Epithelial cell of prostate (primary cell): ENCODE data around the gene ADH1B.
"Not testable (repeated sequence)": the region's sequence is repeated elsewhere in the genome, so short reads cannot be mapped to it uniquely, and the experiment has no call there.

Experiments used
- DNase-seq: peaks from one replicate; pipeline ENCODE4 v3.0.0-alpha.2; 2011; ENCODE audit warnings: low read depth, low spot score
- H3K27ac ChIP-seq: fragments of 450-650 bp; 2 replicates; pipeline ENCODE4 v1.5.1; 2017; ENCODE audit warnings: mild to moderate bottlenecking

Gene ADH1B

DNA sequence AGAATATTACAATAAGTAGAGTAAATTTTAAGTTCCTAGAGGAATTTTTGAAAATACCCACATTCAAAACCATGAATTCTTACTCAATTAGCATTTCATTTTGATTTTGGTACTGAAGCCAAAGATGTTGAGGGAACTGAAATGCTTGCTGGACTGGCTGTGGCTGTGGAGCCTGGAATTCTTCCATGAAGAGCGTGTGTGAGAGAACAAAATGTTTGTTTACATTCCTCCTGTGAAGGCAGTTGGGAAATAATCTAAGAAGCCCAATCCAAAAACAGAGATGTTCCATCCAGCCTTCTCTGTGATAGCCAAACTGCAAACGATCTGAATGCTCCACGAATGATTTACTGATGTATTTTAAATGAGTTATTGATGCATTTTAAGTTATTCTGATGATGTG, 3.8 kb upstream of the ADH1B start:
- no peak for DNase-seq
- H3K27ac ChIP-seq = no peak overlapping the region

DNA sequence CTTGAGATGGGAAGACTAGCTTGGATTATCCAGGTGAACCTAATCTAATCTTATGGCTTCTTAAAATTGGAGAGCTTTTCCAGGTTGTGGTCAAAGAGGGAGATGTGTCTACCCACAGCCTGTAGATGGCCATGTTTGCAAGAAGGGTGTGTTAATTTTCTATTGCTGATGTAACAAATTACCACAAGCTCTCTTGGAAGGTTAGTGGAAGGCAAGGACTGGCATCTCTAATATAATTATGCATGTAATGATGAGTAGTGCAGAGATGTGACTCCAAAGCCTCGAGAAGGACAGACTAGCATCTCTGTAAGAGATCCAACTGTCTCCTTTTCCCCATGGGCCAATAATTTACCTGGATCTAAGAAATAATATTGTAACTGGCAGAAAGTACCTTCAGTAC, 3.2 kb upstream of the ADH1B start:
- no peak overlapping the region for H3K27ac ChIP-seq
- DNase-seq = no peak

DNA sequence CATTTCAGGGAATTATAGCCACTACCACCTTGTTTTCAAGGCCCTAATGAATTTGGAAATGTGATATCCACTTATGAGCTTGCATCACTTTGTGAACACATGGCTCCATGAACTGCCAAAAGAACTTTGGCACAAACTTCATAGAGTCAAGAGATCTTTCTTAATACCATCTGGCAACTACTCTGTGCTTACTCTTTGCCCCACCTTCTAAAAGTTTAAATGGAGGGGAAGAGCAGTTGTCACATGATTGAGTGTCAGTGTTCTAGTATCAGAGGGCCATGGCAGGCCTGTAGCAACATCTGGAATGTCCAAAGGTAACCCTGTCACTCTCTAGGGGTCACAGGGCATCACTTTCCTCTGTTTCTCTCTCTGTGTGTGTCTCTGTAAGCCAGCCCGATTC, 2.6 kb upstream of the ADH1B start:
- no peak overlapping the region for H3K27ac ChIP-seq
- DNase-seq = no peak

DNA sequence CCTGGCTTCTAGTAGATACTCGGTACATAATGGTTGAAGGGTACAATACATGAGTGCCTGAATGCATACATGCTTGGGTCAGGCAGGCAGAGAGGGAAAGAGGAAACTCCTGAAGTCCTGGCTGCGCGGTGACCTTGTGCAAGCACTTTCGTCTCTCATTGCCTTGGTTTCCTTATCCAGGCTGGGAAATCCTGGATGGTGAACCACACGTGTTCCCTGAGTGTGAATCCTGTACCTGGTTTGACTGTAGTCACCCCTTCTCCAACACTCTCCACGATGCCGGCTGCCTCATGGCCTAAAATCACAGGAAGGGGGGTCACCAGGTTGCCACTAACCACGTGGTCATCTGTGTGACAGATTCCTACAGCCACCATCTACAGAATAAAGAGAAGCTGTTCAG, 3.4 kb downstream of the ADH1B start:
- not testable (repeated sequence) for DNase-seq, H3K27ac ChIP-seq

DNA sequence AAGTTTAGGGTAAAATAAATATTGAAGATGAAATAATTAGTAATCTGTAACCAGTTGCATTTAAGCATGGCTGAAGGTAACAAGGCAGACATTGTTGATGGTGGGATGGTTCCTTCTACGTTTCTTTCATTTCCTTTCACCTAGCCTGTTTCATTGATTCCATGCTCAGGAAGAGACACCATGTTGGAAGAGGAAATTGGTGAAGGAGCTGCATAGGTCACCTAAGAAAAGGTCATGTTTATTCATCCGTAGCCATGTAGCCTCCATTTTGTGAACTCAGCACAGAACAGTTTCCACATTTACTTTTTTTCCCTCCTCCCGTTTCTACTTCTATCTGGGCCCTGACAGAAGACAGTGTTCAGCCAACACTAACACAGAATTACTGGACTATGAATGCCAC, 3.8 kb downstream of the ADH1B start:
- no peak for DNase-seq
- no peak overlapping the region for H3K27ac ChIP-seq

DNA sequence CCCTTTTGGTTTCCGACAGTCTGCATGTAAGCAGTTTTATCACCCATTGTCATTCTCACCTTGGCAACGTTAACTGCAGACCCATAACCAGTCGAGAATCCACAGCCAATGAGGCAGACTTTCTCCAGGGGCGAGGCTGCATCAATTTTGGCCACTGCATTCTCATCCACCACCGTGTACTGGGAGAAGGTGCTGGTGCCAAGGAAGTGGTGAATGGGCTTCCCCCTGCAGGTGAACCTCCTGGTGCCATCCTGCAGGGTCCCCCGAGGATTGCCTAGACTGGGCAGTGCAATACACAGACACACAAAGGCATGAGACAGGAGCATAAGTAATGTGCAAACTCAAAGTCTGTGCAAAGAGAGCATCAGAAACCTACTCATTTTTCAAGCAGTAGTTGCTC, 5.4 kb downstream of the ADH1B start:
- no peak for DNase-seq
- no peak overlapping the region for H3K27ac ChIP-seq

DNA sequence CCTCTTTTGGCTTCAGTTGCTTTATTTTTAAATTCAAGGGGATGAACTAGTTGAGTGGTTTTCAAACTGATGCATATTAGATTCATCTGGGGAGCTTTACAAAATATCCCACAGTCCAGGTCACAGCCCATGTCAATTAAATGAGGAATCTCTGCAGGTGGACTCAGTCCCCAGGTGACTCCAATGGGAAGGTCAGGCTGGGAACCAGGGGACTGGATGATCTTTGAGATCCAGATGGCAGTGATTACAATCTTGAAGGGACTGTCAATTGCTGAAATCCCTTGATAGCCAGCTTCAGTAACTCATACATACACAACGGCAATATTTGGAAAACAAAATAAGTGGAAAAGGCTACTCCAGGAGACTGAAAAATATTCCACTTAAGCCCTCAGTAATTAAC, 7.0 kb downstream of the ADH1B start:
- H3K27ac ChIP-seq = no peak overlapping the region
- no peak for DNase-seq

DNA sequence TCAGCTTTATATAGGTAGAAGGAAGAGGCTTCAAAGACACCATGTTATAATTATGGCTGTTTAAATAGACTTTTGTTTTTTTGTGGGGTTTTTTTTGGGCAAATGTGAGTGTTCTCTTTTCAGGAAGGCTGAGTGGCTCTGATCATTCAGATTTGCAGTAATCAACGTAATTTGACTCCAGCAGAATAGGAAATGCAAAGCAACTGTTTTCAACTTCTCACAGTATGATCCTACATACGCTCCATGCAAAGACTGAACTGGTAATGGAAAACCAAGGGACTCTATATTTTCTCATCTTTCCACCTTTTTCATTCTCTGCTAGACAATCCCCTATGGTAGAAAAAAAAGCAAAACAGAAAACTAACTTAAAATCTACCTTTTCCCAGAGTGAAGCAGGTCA, 10.8 kb downstream of the ADH1B start:
- no peak overlapping the region for H3K27ac ChIP-seq
- DNase-seq = no peak

DNA sequence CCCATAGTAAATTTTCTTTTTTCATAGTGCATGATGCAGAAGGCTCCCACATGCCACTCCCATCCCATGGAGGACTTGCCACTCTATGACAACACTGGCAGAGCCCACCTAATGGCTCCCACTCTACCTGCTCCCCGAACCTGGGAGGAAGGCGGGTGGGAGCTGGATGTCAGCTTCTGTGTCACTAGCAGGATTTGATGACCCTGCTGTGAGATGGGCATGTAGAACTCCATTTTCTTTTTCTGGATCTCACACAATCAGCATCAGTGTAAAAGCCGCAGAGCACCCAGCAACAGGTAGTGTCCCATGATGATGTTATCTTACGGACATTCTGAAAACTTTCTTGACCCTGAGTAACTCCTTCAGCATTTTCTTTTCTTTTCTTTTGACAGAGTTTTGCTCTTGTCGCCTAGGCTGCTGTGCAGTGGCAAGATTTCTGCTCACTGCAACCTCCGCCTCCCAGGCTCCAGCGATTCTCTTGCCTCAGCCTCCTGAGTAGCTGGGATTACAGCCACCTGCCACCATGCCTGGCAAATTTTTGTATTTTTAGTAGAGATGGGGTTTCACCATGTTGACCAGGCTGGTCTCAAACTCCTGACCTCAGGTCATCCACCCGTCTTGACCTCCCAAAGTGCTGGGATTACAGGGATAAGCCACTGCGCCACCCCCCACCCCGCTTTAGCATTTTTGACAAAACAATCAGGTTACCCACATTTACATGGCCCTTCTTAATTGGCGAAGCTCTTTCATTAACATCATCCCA, 15.4 kb downstream of the ADH1B start:
- DNase-seq = no peak
- H3K27ac ChIP-seq = no peak overlapping the region

DNA sequence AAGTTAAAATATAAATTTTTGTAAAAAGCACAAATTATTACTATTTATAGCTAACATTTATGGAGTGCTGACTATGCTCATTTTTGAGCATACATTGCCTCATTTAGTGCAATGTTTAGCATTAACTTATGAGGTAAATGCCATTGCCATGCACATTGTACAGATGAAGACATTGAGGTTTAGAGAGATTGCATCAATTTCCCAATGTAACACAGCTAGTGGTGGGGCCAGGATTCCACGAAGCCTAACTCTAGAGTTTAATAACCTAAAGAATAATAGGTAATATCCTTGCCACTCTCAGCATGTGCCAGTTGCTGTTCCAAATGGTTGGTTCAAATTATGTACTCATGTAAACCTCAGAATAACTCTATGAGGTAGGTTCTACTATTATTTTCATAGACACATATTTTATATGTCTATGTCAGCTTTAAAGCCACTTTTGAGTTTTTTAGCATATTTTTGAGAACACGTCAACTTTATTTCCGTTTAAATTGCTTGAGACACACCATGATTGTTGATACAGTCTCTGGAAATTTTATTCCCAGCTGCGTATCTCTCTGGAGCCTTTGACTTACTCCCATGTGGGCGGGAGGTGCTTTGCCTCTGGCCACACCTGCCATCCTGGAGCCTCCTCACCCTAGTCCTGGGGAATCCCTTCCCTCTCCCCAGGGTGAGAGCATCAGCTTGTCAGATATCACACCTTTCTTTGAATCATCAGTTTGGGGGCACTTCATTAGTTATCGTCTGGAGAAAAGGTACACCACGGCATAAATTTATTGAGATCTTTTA, 19.6 kb downstream of the ADH1B start:
- DNase-seq = no peak
- no peak overlapping the region for H3K27ac ChIP-seq

DNA sequence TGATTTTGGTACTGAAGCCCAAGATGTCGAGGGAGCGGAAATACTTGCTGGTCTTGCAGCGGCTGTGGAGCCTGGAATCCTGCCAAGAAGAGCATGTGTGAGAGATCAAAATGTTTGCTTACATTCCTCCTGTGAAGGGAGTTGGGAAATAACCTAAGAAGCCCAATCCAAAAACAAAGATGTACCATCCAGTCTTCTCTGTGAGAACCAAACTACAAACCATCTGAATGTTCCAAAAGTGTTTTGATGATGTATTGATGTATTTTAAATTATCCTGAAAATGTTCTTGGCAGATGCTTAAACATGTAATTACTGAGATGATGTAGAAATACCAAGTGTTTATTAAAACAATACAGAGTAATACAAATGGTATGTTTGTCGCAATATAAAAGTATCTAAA, 20.3 kb downstream of the ADH1B start:
- DNase-seq = peak; percentile 27

DNA sequence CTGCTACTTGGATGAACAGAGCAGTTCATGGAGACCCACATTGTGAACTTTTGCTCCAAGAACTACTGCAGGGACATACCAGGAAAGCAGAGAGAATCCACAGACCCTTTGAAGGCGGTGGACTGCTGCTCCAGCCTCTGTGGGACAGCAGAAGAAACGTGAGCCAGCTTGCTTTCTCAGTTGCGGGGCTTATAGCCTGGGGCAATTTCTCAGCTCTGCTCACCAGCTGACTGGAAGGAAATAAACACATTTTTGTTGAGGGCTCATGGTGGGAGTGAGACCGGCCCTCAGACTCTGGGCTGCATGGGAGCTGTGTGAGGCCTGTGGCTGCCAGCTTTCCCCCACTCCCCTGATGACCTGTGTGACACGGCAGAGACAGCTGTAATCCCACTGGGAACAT, 27.8 kb downstream of the ADH1B start:
- H3K27ac ChIP-seq = no peak overlapping the region
- no peak for DNase-seq

More for the DNA sequence above, 20.3 kb downstream of the ADH1B start:
- H3K27ac ChIP-seq = no peak overlapping the region

DNA sequence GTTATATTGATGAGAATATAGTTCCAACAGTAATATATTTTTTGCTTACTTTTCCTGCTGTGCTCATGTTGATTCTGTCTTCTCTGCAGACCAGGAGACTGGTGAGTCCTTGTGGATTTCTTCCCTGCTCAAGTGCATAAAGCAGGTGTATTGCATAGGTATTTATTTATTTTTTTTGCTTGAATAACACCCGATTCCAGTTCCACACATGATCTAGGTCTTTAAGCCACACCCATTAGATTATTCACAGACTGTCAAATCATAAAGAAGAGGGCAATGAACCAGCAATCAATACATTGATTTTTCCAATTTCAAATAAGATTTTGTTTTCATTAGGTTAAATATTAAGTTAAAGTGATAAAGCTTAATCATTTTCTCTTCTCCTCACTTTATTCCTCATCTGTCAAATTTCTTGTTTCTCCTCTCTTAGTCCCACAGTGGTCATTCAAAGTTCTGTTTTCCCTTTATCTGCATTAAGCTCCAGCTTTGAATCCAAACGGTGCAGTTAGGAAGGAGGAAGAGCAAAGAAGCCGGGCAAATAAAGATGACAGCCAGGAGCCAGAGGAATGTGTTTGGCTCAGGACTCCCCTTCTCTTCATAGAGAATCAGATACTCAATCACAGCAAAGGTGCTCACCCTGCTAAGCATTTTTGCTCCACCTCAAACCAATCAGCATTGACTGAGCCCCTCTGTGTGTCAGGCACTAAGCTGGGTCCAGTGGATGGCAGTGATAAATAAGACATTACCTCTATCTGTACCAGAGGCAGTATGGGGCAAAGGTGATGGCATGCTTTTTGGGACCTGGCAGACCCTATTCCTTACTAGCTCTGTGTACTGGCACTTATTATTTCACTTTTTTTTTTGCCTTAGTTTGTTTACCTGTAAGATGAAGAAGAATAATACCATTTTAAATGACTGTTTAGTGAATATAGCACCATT, 30.1 kb downstream of the ADH1B start, which contains the start of gene ADH1A:
Gene ADH1A, minus strand, starts transcription at position 138 of the 939 bp plus-strand sequence. Its CDS starts 71 bp downstream, at position 67.
- H3K27ac ChIP-seq = no peak within 1 kb of the TSS
- no peak for DNase-seq

DNA sequence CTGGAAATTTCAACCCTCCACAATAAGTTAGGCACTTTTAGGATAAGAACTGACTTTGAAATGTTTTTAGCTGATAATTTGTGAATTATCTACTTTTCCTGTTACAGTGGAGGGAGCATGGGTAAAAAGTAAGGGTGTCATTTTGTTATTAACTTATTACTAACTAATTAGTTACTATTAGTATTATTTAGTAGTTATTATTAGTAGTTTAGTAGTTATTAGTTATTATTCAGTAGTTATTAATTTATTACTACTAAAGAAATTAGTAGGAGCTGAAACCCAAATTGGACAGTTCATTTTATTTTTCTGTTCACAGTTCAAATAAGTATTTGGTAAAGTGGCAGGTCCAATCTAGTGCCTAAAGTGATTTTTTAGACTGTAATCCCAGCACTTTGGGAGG, 35.8 kb downstream of the ADH1B start:
- DNase-seq = no peak
- no peak overlapping the region for H3K27ac ChIP-seq

DNA sequence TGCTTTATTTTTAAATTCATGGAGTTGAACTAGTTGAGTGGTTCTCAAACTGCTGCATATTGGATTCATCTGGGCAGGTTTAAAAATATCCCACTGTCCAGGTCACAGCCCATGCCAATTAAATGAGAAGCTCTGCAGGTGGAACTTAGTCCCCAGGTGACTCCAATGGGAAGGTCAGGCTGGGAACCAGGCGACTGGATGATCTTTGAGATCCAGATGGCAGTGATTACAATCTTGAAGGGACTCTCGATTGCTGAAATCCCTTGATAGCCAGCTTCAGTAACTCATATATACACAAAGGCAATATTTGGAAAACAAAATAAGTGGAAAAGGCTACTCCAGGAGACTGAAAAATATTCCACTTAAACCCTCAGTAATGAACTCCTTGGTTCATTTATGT, 38.5 kb downstream of the ADH1B start:
- H3K27ac ChIP-seq = no peak overlapping the region
- DNase-seq = no peak

DNA sequence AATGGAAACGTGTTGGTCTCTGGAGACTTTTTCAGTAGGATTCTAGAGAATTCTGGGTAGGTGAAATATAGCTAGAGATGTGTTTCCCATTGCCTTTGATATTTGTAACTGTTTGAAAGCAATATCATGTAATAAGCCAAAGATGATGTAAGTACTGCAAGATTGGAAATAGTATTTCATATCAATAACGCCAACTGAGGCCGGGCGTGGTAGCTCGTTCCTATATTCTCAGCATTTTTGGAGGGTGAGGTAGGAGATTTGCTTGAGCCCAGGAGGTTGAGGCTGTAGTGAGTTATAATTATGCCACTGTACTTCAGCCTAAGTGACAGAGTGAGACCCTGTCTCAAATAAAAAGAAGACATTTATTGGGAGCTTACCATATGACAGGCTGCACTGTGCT, 39.9 kb downstream of the ADH1B start:
- DNase-seq = no peak
- no peak overlapping the region for H3K27ac ChIP-seq

DNA sequence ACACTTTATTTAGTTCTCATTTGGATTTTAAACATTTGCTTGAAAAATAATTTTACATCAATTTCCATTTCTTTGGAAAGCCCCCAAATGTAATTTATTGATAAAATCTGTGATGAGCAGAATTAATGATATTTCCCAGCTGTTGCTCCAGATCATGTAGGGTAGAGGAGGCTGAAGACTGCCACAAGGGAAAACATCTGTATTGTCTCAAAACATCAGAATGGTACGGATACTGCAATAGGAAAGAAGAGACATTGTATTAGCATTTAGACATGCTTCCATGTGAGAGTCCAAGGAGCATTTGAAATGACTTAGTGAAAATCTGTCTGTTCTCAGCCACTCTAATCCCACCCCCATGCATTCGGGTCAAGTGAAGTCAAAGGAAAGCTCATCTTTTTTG, 44.8 kb downstream of the ADH1B start:
- DNase-seq = no peak
- H3K27ac ChIP-seq = no peak overlapping the region

DNA sequence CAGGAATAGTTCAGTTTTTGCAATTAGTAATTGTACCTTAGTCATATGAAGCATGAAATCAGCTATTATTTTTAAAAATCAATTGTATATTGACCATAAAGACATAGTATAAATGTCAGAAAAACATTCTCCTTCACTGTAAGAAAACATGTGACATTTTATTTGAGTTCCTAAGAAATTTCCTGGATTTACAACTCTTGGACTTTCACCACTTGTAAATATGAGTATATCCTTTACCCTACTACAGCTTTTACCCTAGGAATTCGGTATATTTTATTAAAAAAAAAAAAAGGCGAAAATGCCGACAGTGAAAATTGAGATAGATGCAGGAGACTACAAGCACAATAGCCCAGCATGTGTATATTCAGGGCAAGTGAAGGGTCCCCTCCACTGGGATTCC, 45.3 kb downstream of the ADH1B start:
- H3K27ac ChIP-seq = no peak overlapping the region
- DNase-seq = no peak

DNA sequence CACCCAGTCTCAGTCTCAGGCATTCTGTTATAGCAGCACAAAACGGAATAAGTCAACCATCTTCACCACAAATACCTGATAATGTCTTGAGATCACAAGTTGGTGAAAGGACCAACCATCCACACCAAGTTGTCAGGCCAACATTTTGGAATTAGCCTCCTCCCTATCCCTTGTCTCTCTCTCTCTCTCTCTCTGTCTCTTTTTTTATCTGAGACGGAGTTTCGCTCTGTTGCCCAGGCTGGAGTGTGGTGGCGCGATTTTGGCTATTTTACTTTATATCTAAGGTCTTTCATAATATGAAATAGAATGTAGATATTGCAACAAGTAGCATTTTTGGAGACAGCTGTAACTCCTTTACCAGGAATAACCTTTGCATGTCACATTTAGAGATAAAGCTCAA, 46.2 kb downstream of the ADH1B start:
- no peak for DNase-seq

DNA sequence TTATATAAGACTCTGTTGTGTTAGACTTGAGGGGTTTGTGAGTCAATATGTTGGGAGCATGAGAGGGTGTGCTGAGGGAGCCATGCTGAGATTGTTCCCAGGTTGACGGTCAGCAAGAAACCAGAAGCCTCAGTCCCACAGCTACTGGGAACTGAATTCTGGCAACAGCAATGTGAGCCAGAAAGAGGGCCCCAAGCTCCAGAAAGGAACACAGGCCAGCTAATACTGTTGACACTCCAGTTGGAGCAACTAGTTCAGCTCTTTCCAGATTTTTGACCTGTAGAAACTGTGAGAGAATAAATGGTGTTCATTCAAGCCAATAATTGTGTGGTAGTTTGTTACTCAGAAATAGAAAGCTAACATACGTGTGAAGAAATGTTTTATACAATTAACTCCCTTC, 47.5 kb downstream of the ADH1B start:
- no peak for DNase-seq
- H3K27ac ChIP-seq = no peak overlapping the region

More for the DNA sequence above, 46.2 kb downstream of the ADH1B start:
- no peak overlapping the region for H3K27ac ChIP-seq

DNA sequence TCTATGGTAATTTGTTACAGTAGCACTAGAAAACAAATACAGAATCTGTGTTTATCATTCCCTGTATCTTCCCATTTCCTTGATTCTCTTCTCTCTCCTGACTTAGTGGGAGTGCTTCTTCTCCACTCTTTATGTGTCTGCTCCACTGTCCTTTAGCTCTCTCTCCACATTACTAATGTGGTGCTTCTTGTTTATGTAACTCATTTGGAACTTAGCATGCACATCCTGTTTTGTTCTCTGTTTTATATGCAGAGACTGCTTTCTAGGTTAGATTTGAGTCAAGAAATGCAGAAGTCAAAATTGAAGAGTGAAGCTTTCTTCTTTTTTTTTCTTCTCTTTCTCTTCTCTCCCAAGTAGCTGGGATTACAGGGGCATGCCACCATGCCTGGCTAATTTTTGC, 56.3 kb downstream of the ADH1B start:
- no peak for DNase-seq
- H3K27ac ChIP-seq = no peak overlapping the region
